ENCODE data around the gene PRR15.
A peak's percentile ranks its signal among the peaks of the same experiment; 100 is the strongest.

The PRR15 gene

GRCh38 chr7:29609162-29610037, 45.8 kb downstream of the PRR15 start:
- peak overlapping the region; percentile 40 for H3K27ac ChIP-seq (ENCODE audit: low read depth, low read length)
- no peaks in the 10 kb centered on the region for H3K36me3 ChIP-seq (ENCODE audit: control insufficient read depth, insufficient read depth, low read length)
- peaks cover 34% of the 10 kb centered on the region for H3K4me1 ChIP-seq (ENCODE audit: control insufficient read depth, insufficient read depth, low read length)
- no peaks in the 10 kb centered on the region for H3K9me3 ChIP-seq (ENCODE audit: control insufficient read depth, insufficient read depth, low read length)
- no peak overlapping the region for H3K4me3 ChIP-seq (ENCODE audit: low read depth, low read length)
- peaks cover 6% of the 10 kb centered on the region; the same call in 1 of the 2 replicates for H3K27me3 ChIP-seq (ENCODE audit: control insufficient read depth, insufficient read depth, low read length)
- no peak overlapping the region for H3K9ac ChIP-seq (ENCODE audit: low read depth, low read length)

- Histone ChIP-seq H3K9me3 (ENCODE audit: control insufficient read depth, insufficient read depth, low read length) (no peaks in the 10 kb centered on the region), H3K4me1 (ENCODE audit: control insufficient read depth, insufficient read depth, low read length) (peaks cover 34% of the 10 kb centered on the region), H3K27ac (ENCODE audit: low read depth, low read length) (no peak overlapping the region), H3K9ac (ENCODE audit: low read depth, low read length) (no peak overlapping the region), H3K27me3 (ENCODE audit: control insufficient read depth, insufficient read depth, low read length) (peaks cover 6% of the 10 kb centered on the region; the same call in 1 of the 2 replicates), H3K4me3 (ENCODE audit: low read depth, low read length) (no peak overlapping the region), H3K36me3 (ENCODE audit: control insufficient read depth, insufficient read depth, low read length) (no peaks in the 10 kb centered on the region)
Measured at GRCh38 chr7:29610086-29610485, 46.5 kb downstream of the PRR15 start.

- no peak overlapping the region for H3K4me3 ChIP-seq (ENCODE audit: low read depth, low read length)
- peaks cover 34% of the 10 kb centered on the region for H3K4me1 ChIP-seq (ENCODE audit: control insufficient read depth, insufficient read depth, low read length)
- peaks cover 6% of the 10 kb centered on the region; the same call in 1 of the 2 replicates for H3K27me3 ChIP-seq (ENCODE audit: control insufficient read depth, insufficient read depth, low read length)
- H3K9ac ChIP-seq (ENCODE audit: low read depth, low read length), result no peak overlapping the region
- no peaks in the 10 kb centered on the region for H3K36me3 ChIP-seq (ENCODE audit: control insufficient read depth, insufficient read depth, low read length)
- H3K9me3 ChIP-seq (ENCODE audit: control insufficient read depth, insufficient read depth, low read length), result no peaks in the 10 kb centered on the region
- no peak overlapping the region for H3K27ac ChIP-seq (ENCODE audit: low read depth, low read length)
Measured at GRCh38 chr7:29611941-29612544, 48.4 kb downstream of the PRR15 start.

GRCh38 chr7:29612596-29612995, 49.0 kb downstream of the PRR15 start:
- H3K27ac ChIP-seq (ENCODE audit: low read depth, low read length), result peak overlapping the region; percentile 7
- H3K27me3 ChIP-seq (ENCODE audit: control insufficient read depth, insufficient read depth, low read length), result peaks cover 6% of the 10 kb centered on the region; the same call in 1 of the 2 replicates
- H3K4me3 ChIP-seq (ENCODE audit: low read depth, low read length), result no peak overlapping the region
- H3K36me3 ChIP-seq (ENCODE audit: control insufficient read depth, insufficient read depth, low read length), result no peaks in the 10 kb centered on the region
- peaks cover 33% of the 10 kb centered on the region for H3K4me1 ChIP-seq (ENCODE audit: control insufficient read depth, insufficient read depth, low read length)
- H3K9me3 ChIP-seq (ENCODE audit: control insufficient read depth, insufficient read depth, low read length), result no peaks in the 10 kb centered on the region
- no peak overlapping the region for H3K9ac ChIP-seq (ENCODE audit: low read depth, low read length)

GRCh38 chr7:29613100-29613499, 49.5 kb downstream of the PRR15 start:
- H3K9me3 ChIP-seq (ENCODE audit: control insufficient read depth, insufficient read depth, low read length), result no peaks in the 10 kb centered on the region
- peaks cover 6% of the 10 kb centered on the region; the same call in 1 of the 2 replicates for H3K27me3 ChIP-seq (ENCODE audit: control insufficient read depth, insufficient read depth, low read length)
- peak overlapping the region; percentile 7 for H3K27ac ChIP-seq (ENCODE audit: low read depth, low read length)
- peaks cover 28% of the 10 kb centered on the region for H3K4me1 ChIP-seq (ENCODE audit: control insufficient read depth, insufficient read depth, low read length)
- H3K36me3 ChIP-seq (ENCODE audit: control insufficient read depth, insufficient read depth, low read length), result no peaks in the 10 kb centered on the region
- H3K4me3 ChIP-seq (ENCODE audit: low read depth, low read length), result no peak overlapping the region
- no peak overlapping the region for H3K9ac ChIP-seq (ENCODE audit: low read depth, low read length)

- Histone ChIP-seq H3K27me3 (ENCODE audit: control insufficient read depth, insufficient read depth, low read length) (peaks cover 3% of the 10 kb centered on the region; the same call in 1 of the 2 replicates), H3K9me3 (ENCODE audit: control insufficient read depth, insufficient read depth, low read length) (no peaks in the 10 kb centered on the region), H3K4me3 (ENCODE audit: low read depth, low read length) (no peak overlapping the region), H3K9ac (ENCODE audit: low read depth, low read length) (no peak overlapping the region), H3K36me3 (ENCODE audit: control insufficient read depth, insufficient read depth, low read length) (no peaks in the 10 kb centered on the region), H3K4me1 (ENCODE audit: control insufficient read depth, insufficient read depth, low read length) (peaks cover 17% of the 10 kb centered on the region), H3K27ac (ENCODE audit: low read depth, low read length) (no peak overlapping the region)
Measured at GRCh38 chr7:29614229-29614628, 50.6 kb downstream of the PRR15 start.

All from HUES48 (cell line).